ENCODE data around the gene SLC6A17. TPM values are rescaled to one million over a fixed set of nuclear protein-coding genes. Genes with fewer than 3 reads are reported as not detected.

SLC6A17 gene
- polyA plus RNA-seq (2013, experiment 1 of 4), result 0.11 TPM
- polyA plus RNA-seq (2013, experiment 2 of 4), result 0.12 TPM
- 0.05 TPM for polyA plus RNA-seq (2013, experiment 3 of 4)
- polyA plus RNA-seq (2013, experiment 4 of 4), result 0.04 TPM

DNA sequence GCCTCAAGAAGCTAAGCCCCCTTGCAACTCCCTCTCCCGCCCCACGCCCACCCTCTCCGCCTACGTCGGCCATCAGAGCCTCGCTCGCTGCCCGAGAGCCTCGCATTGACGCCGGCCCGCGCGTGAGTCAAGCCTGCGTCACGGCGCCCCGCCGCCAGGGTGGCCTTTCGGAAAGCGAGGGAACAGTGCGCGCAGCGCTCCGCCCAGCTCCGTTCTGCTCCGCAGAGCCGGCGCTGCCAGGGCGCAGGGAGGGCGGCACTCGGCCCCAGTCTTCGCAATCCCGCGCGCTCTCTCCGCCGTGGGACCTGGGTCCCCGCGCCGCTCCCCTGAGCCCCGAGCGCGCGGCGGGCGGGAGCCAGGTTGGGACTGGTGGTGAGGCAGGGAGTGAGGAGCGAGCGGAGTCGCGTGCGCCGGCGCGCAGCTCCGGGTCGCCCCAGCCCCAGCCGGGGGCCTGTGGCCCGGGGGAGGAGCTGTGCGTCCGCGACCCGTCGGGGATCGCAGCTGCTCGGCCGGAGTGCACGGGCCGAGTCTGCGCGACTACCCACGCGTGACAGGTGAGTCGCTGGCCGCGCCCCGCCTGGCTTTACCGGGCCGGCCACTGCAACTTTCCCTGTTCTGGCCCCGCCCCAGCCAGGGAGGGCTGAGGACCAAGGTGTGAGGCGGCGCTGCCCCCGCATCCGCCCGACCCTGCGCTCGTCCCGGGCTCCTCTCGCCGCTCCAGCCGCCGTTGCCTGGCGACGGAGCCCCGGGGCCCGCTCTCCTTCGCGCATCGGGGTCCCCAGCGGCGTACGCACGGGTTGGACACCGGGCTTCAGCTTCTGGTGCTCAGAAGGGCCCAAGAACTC is at the start of gene SLC6A17:
Gene SLC6A17 (plus strand): TSS at position 165 of the 845 bp plus-strand sequence. CDS start 16,436 bp downstream, outside the sequence.
- no peaks in the 10 kb centered on the region for H3K36me3 ChIP-seq (ENCODE audit: control insufficient read depth, insufficient read depth, low read length)
- no peaks in the 10 kb centered on the region for H3K4me1 ChIP-seq (ENCODE audit: control insufficient read depth, insufficient read depth, low read length)
- peaks cover 100% of the 10 kb centered on the region for H3K27me3 ChIP-seq (ENCODE audit: control insufficient read depth, insufficient read depth, low read length, poor library complexity, severe bottlenecking)
- no peaks in the 10 kb centered on the region for H3K9me3 ChIP-seq (ENCODE audit: control insufficient read depth, low read length)
- 1% methylated on average over 104 of the region's 104 CpGs for WGBS, 2 experiments
- peak within 1 kb of the TSS; percentile 37 for H3K4me3 ChIP-seq (ENCODE audit: insufficient read depth, low read depth, low read length)
- H3K27ac ChIP-seq (ENCODE audit: insufficient read depth, low read depth, low read length, poor library complexity, severe bottlenecking), result no peak within 1 kb of the TSS

DNA sequence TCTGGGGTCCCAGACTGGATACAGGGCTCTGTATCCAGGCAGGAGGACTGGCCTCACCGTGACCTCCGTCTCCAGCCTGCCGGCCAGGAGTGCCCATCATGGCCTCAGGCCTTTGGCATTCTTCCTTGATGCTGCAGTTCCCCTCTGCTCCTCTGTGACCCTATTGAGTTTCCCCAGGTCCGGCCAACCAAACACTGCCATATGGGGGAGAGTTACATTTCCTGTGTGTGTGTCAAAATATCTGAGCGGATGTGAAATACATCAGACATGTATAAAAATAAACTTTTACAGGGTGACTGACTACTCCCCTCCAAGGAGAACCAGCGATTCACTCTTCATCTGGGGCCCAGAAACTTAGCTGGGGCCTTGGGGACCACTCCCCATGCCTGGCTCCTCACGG is 48.2 kb upstream of the SLC6A17 start:
- H3K4me3 ChIP-seq (ENCODE audit: insufficient read depth, low read depth, low read length), result no peak overlapping the region
- no peaks in the 10 kb centered on the region for H3K9me3 ChIP-seq (ENCODE audit: control insufficient read depth, low read length)
- 89 to 92% methylated on average over 5 to 7 of the region's 7 CpGs for WGBS, 2 experiments
- no peaks in the 10 kb centered on the region for H3K36me3 ChIP-seq (ENCODE audit: control insufficient read depth, insufficient read depth, low read length)
- H3K27me3 ChIP-seq (ENCODE audit: control insufficient read depth, insufficient read depth, low read length, poor library complexity, severe bottlenecking), result no peaks in the 10 kb centered on the region
- H3K4me1 ChIP-seq (ENCODE audit: control insufficient read depth, insufficient read depth, low read length), result no peaks in the 10 kb centered on the region
- H3K27ac ChIP-seq (ENCODE audit: insufficient read depth, low read depth, low read length, poor library complexity, severe bottlenecking), result no peak overlapping the region

DNA sequence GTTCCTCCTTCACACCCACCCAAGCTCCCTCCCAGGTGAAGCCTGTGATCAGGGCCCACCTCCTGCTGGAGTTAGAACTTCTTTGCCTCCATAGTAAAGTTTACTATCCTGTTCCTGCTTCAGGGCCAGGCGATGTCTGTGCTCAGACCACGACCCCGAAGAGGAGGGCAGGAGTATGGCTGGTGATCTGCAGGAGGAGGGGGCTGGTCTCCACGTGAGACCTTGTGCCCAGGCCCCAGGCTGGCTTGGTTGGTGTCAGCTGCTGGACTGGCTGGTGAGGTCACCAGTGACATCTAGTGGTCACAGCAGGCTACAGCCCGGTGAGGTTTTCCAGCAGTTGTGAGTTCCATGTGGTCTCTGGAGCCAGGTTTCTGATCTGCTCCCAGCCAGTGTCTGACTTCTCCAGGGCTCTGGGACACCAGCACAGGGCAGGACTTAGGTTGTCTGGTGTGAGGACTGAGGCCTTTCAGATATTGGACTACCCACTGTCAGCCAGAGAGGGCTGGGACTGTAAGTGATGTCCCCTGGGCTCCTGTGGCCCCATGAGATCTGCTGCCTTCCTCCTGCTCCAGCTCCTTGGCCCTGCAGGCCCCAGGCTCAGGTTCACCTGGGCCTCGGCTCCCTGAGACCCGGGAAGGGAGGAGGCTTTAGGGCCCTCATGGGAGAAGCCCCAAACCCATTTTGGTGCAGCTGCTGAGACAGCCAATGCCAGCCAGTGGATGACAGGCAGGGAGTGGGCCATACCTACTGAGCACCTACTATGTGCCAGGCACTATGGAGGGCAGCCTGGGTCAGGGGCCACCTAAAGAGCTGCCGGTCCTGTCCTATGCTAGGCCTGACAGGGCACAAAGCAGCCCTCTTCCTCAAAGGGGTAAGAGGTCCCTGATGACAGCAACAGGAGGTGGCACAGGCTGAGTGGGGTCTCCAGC is 44.0 kb upstream of the SLC6A17 start:
- H3K27ac ChIP-seq (ENCODE audit: insufficient read depth, low read depth, low read length, poor library complexity, severe bottlenecking), result no peak overlapping the region
- H3K36me3 ChIP-seq (ENCODE audit: control insufficient read depth, insufficient read depth, low read length), result no peaks in the 10 kb centered on the region
- no peaks in the 10 kb centered on the region for H3K9me3 ChIP-seq (ENCODE audit: control insufficient read depth, low read length)
- H3K27me3 ChIP-seq (ENCODE audit: control insufficient read depth, insufficient read depth, low read length, poor library complexity, severe bottlenecking), result no peaks in the 10 kb centered on the region
- H3K4me3 ChIP-seq (ENCODE audit: insufficient read depth, low read depth, low read length), result no peak overlapping the region
- H3K4me1 ChIP-seq (ENCODE audit: control insufficient read depth, insufficient read depth, low read length), result no peaks in the 10 kb centered on the region
- 34 to 36% methylated on average over 8 of the region's 8 CpGs for WGBS, 2 experiments

DNA sequence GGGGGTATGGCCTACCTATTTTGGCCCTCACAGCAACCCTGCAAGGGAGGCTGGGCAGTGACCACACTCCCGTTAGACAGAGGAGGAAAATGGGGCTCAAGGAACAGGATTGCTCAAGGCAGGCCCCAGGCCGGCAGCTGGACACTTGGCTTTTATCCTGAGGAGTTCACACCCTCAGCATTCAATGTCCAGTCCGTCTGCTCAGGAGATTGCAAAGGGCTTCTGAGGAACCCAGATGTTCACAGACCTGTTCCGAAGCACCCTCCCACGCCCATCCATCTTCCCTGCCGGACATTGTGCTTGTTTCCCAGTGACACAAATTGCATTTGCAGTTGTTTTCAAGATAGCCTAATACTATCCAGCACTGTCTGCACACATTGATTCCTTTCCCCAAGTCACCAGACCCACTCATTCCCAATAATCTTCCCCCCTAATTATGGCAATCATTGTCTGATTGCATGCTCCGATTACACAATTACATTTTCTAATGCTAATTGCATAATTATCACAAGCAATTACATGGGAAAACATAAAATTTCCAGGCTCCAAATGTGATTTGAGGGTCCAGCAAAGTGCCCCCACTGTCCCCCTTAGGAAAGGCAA is 42.3 kb upstream of the SLC6A17 start:
- no peaks in the 10 kb centered on the region for H3K36me3 ChIP-seq (ENCODE audit: control insufficient read depth, insufficient read depth, low read length)
- no peaks in the 10 kb centered on the region for H3K9me3 ChIP-seq (ENCODE audit: control insufficient read depth, low read length)
- 73 to 77% methylated on average over 7 of the region's 7 CpGs for WGBS, 2 experiments
- no peak overlapping the region for H3K4me3 ChIP-seq (ENCODE audit: insufficient read depth, low read depth, low read length)
- no peaks in the 10 kb centered on the region for H3K4me1 ChIP-seq (ENCODE audit: control insufficient read depth, insufficient read depth, low read length)
- no peak overlapping the region for H3K27ac ChIP-seq (ENCODE audit: insufficient read depth, low read depth, low read length, poor library complexity, severe bottlenecking)
- no peaks in the 10 kb centered on the region for H3K27me3 ChIP-seq (ENCODE audit: control insufficient read depth, insufficient read depth, low read length, poor library complexity, severe bottlenecking)

DNA sequence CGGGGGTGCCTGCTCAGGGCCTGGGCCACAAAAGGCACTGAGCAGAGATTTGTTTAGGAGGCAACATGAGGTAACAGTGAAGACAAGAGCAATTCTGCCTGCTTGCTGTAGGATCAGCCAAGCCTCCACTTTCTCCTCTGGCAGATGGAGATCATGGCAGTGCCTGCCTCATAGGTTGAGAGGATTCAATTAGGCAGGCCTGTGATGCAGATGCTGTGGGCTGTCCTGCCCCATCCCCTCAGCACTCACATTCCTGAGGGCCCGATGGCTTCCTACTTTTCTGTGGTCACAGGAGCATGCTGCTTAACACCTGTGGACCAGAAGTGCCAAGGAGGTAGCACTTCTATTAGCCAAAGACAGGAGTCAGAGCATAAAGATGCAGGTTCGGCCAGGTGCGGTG is 39.2 kb upstream of the SLC6A17 start:
- H3K9me3 ChIP-seq (ENCODE audit: control insufficient read depth, low read length), result no peaks in the 10 kb centered on the region
- no peaks in the 10 kb centered on the region for H3K4me1 ChIP-seq (ENCODE audit: control insufficient read depth, insufficient read depth, low read length)
- H3K27ac ChIP-seq (ENCODE audit: insufficient read depth, low read depth, low read length, poor library complexity, severe bottlenecking), result no peak overlapping the region
- no peaks in the 10 kb centered on the region for H3K36me3 ChIP-seq (ENCODE audit: control insufficient read depth, insufficient read depth, low read length)
- no peak overlapping the region for H3K4me3 ChIP-seq (ENCODE audit: insufficient read depth, low read depth, low read length)
- 81 to 88% methylated on average over 4 of the region's 4 CpGs for WGBS, 2 experiments
- H3K27me3 ChIP-seq (ENCODE audit: control insufficient read depth, insufficient read depth, low read length, poor library complexity, severe bottlenecking), result no peaks in the 10 kb centered on the region

DNA sequence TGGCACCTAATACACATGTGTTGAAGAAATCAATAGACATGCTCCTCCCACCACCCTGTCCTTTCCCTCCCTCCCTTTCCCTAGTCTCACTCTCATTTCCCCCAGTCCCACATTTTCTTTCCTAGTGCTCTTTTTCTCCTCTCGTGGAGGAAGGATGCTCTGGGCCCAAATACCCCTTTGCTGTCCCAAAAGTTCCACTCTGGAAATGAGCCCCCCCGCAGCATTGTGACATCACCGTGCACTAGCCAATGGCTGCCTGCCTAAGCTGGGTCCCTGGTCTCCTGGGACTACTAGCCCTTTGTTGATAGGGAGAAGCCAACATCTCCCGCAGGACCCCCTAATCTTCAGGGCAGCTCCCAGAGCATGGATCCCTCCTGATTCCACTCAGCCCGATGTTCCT is 38.2 kb upstream of the SLC6A17 start, which contains the start of gene UBL4B:
Gene UBL4B (plus strand): TSS at position 301 of the 400 bp plus-strand sequence. CDS start 92 bp downstream, at position 393.
- Histone ChIP-seq H3K4me3 (ENCODE audit: insufficient read depth, low read depth, low read length) (no peak within 1 kb of the TSS), H3K27me3 (ENCODE audit: control insufficient read depth, insufficient read depth, low read length, poor library complexity, severe bottlenecking) (no peaks in the 10 kb centered on the region), H3K4me1 (ENCODE audit: control insufficient read depth, insufficient read depth, low read length) (no peaks in the 10 kb centered on the region), H3K27ac (ENCODE audit: insufficient read depth, low read depth, low read length, poor library complexity, severe bottlenecking) (no peak within 1 kb of the TSS), H3K36me3 (ENCODE audit: control insufficient read depth, insufficient read depth, low read length) (no peaks in the 10 kb centered on the region), H3K9me3 (ENCODE audit: control insufficient read depth, low read length) (no peaks in the 10 kb centered on the region)
- 93 to 94% methylated on average over 5 of the region's 5 CpGs for WGBS, 2 experiments

DNA sequence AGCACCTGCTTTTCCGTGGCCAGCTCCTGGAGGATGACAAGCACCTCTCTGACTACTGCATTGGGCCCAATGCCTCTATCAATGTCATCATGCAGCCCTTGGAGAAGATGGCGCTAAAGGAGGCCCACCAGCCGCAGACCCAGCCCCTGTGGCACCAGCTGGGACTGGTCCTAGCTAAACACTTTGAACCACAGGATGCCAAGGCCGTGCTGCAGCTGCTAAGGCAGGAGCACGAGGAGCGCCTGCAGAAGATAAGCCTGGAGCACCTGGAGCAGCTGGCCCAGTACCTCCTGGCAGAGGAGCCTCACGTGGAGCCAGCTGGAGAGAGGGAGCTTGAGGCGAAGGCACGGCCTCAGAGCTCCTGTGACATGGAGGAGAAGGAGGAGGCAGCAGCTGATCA is 37.6 kb upstream of the SLC6A17 start:
- Histone ChIP-seq H3K4me1 (ENCODE audit: control insufficient read depth, insufficient read depth, low read length) (no peaks in the 10 kb centered on the region), H3K27me3 (ENCODE audit: control insufficient read depth, insufficient read depth, low read length, poor library complexity, severe bottlenecking) (no peaks in the 10 kb centered on the region), H3K9me3 (ENCODE audit: control insufficient read depth, low read length) (no peaks in the 10 kb centered on the region), H3K27ac (ENCODE audit: insufficient read depth, low read depth, low read length, poor library complexity, severe bottlenecking) (no peak overlapping the region), H3K4me3 (ENCODE audit: insufficient read depth, low read depth, low read length) (no peak overlapping the region), H3K36me3 (ENCODE audit: control insufficient read depth, insufficient read depth, low read length) (no peaks in the 10 kb centered on the region)
- 87 to 90% methylated on average over 9 of the region's 9 CpGs for WGBS, 2 experiments

DNA sequence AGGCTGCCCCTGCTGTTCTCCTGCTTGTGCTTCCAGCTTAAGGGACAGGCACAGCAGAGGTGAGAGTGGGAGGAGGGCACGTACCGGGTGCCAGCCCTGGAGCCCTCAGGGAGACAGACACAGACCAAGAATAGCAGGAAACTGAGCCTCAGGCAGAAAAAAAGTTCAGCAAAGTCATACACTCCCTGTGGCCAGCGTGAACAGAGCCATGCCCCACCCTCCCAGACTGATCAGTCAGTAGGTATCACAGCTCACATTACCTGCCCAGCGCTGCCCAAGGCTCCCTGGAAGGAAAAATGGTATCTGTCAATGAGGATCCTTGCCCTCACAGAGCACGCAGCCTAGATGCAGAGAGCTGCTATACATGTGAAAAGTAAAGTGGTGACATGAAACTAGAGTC is 36.7 kb upstream of the SLC6A17 start:
- Histone ChIP-seq H3K27ac (ENCODE audit: insufficient read depth, low read depth, low read length, poor library complexity, severe bottlenecking) (no peak overlapping the region), H3K36me3 (ENCODE audit: control insufficient read depth, insufficient read depth, low read length) (no peaks in the 10 kb centered on the region), H3K4me1 (ENCODE audit: control insufficient read depth, insufficient read depth, low read length) (no peaks in the 10 kb centered on the region), H3K27me3 (ENCODE audit: control insufficient read depth, insufficient read depth, low read length, poor library complexity, severe bottlenecking) (no peaks in the 10 kb centered on the region), H3K4me3 (ENCODE audit: insufficient read depth, low read depth, low read length) (no peak overlapping the region), H3K9me3 (ENCODE audit: control insufficient read depth, low read length) (no peaks in the 10 kb centered on the region)
- WGBS, 2 experiments, result 81 to 83% methylated on average over 5 of the region's 5 CpGs

DNA sequence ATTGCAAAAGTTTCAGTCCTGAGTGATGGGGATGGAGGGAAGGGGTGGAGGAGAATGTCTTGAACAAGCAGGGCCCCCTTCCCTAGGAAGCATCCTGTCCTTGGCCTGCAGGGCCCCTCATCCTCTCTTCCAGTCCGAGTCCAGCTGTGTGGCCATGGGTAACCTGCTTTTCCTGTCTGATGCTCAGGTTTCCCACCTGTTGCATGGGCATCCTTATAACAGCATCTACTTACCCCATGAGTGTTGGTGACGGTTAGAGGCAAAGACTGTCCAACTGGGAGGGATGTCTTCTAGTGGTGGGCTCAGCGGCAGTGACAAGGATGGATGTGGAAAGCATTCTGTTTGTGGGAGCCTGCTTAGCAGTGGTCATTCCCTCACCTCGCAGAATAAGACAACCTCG is 36.1 kb upstream of the SLC6A17 start:
- Histone ChIP-seq H3K4me3 (ENCODE audit: insufficient read depth, low read depth, low read length) (no peak overlapping the region), H3K9me3 (ENCODE audit: control insufficient read depth, low read length) (no peaks in the 10 kb centered on the region), H3K36me3 (ENCODE audit: control insufficient read depth, insufficient read depth, low read length) (no peaks in the 10 kb centered on the region), H3K27me3 (ENCODE audit: control insufficient read depth, insufficient read depth, low read length, poor library complexity, severe bottlenecking) (no peaks in the 10 kb centered on the region), H3K27ac (ENCODE audit: insufficient read depth, low read depth, low read length, poor library complexity, severe bottlenecking) (no peak overlapping the region), H3K4me1 (ENCODE audit: control insufficient read depth, insufficient read depth, low read length) (no peaks in the 10 kb centered on the region)
- 90 to 92% methylated on average over 5 of the region's 5 CpGs for WGBS, 2 experiments

Measured in ectodermal cell (in vitro differentiated cells).